IMR-90 (cell line): ENCODE data around the gene LRRTM4. TPM values are rescaled to one million over a fixed set of nuclear protein-coding genes. Genes with fewer than 3 reads are reported as not detected.

ENCODE experiments used
- ATAC-seq: fragments of 200-7000 bp; cut with Tn5 transposase; 2 replicates; pipeline ENCODE4 v1.9.1; 2020; ENCODE audit warnings: low read depth, mild to moderate bottlenecking, moderate library complexity
- BruUV-seq: library from RNA; stranded (reverse); fragments of 400-500 nt; replicated peaks from 2 replicates; lab custom pipeline; 2021; lab: Mats Ljungman, UMichigan
- CTCF ChIA-PET: fragments of 300-600 bp; formaldehyde crosslinking; extraction: SDS; loops from one replicate; lab custom pipeline; 2021; ENCODE audit warnings: antibody characterized with exemption; lab: Yijun Ruan, JAX
- POLR2A ChIA-PET: fragments of 300-600 bp; sonication (Branson Sonifier 250); formaldehyde crosslinking; loops from one replicate; lab custom pipeline; 2022; ENCODE audit warnings: antibody characterized with exemption; ENCODE audit not compliant: unreplicated experiment; lab: Charles Lee
- DNase-seq: peaks from one replicate; pipeline ENCODE4 v3.0.0; 2013
- H2AFZ ChIP-seq: replicated peaks from 2 replicates; pipeline ENCODE3; 2013; ENCODE audit warnings: low read length, mild to moderate bottlenecking; ENCODE audit not compliant: poor library complexity
- H2AK5ac ChIP-seq: 2 replicates; pipeline ENCODE4 v1.6.1; 2013; ENCODE audit warnings: low read depth, low read length, inconsistent platforms
- H2AK9ac ChIP-seq: replicated peaks from 2 replicates; pipeline ENCODE3; 2013; ENCODE audit warnings: mild to moderate bottlenecking, low read depth, low read length, moderate library complexity; ENCODE audit not compliant: poor library complexity
- H2BK120ac ChIP-seq: 2 replicates; pipeline ENCODE4 v1.6.1; 2013; ENCODE audit warnings: low read depth, low read length, inconsistent platforms
- H2BK15ac ChIP-seq: 3 replicates; pipeline ENCODE4 v1.6.1; 2013; ENCODE audit warnings: low read depth, low read length, inconsistent platforms
- H2BK20ac ChIP-seq: 2 replicates; pipeline ENCODE4 v1.6.1; 2013; ENCODE audit warnings: low read depth, mild to moderate bottlenecking, inconsistent platforms, low read length, moderate library complexity
- H2BK5ac ChIP-seq: 2 replicates; pipeline ENCODE4 v1.6.1; 2013; ENCODE audit warnings: mild to moderate bottlenecking, low read depth, low read length, inconsistent platforms; ENCODE audit not compliant: poor library complexity, severe bottlenecking
- H3K14ac ChIP-seq: replicated peaks from 2 replicates; pipeline ENCODE4 v1.6.1; 2013; ENCODE audit warnings: low read depth, low read length, inconsistent platforms
- H3K18ac ChIP-seq: 2 replicates; pipeline ENCODE4 v1.6.1; 2013; ENCODE audit warnings: low read depth, low read length, control low read depth
- H3K23ac ChIP-seq: 2 replicates; pipeline ENCODE4 v1.6.1; 2013; ENCODE audit warnings: low read depth, low read length, inconsistent platforms
- H3K27ac ChIP-seq: 2 replicates; pipeline ENCODE4 v1.5.1; 2013; ENCODE audit warnings: mild to moderate bottlenecking, control low read depth, low read length; ENCODE audit not compliant: insufficient read depth
- H3K27me3 ChIP-seq: 2 replicates; pipeline ENCODE4 v1.6.1; 2013; ENCODE audit warnings: low read length; ENCODE audit not compliant: control insufficient read depth, insufficient read depth
- H3K36me3 ChIP-seq: 2 replicates; pipeline ENCODE4 v1.6.1; 2013; ENCODE audit warnings: low read length, mixed read lengths; ENCODE audit not compliant: control insufficient read depth, insufficient read depth
- H3K4ac ChIP-seq: 2 replicates; pipeline ENCODE4 v1.6.1; 2013; ENCODE audit warnings: low read depth, low read length, inconsistent platforms
- H3K4me1 ChIP-seq: 2 replicates; pipeline ENCODE4 v1.6.1; 2013; ENCODE audit warnings: low read length, mixed read lengths; ENCODE audit not compliant: control insufficient read depth, insufficient read depth
- H3K4me2 ChIP-seq: 2 replicates; pipeline ENCODE4 v1.6.1; 2013; ENCODE audit warnings: low read depth, mild to moderate bottlenecking, control low read depth, low read length, moderate library complexity
- H3K4me3 ChIP-seq: 2 replicates; pipeline ENCODE4 v1.5.1; 2013; ENCODE audit warnings: low read depth, mild to moderate bottlenecking, control low read depth, low read length, moderate library complexity; ENCODE audit not compliant: insufficient read depth
- H3K56ac ChIP-seq: 2 replicates; pipeline ENCODE4 v1.6.1; 2013; ENCODE audit warnings: low read length, inconsistent platforms; ENCODE audit not compliant: insufficient read depth; ENCODE audit errors: extremely low read depth
- H3K79me1 ChIP-seq, 2 experiments: 2 replicates each; pipeline ENCODE4 v1.6.1; 2013; ENCODE audit warnings: low read length in 2 of 2, inconsistent platforms in 1 of 2, low read depth in 1 of 2
- H3K9ac ChIP-seq: 2 replicates; pipeline ENCODE4 v1.6.1; 2013; ENCODE audit warnings: low read depth, low read length, control low read depth
- H3K9me1 ChIP-seq: 2 replicates; pipeline ENCODE4 v1.6.1; 2013; ENCODE audit warnings: low read length, inconsistent platforms; ENCODE audit not compliant: insufficient read depth
- H3K9me3 ChIP-seq: 2 replicates; pipeline ENCODE4 v1.6.1; 2013; ENCODE audit warnings: low read length; ENCODE audit not compliant: control insufficient read depth, insufficient read depth
- H4K20me1 ChIP-seq: 2 replicates; pipeline ENCODE4 v1.6.1; 2013; ENCODE audit warnings: low read length, inconsistent platforms; ENCODE audit not compliant: insufficient read depth
- H4K5ac ChIP-seq: 2 replicates; pipeline ENCODE4 v1.6.1; 2013; ENCODE audit warnings: mild to moderate bottlenecking, low read depth, low read length, control low read depth
- H4K8ac ChIP-seq, 2 experiments: 2 replicates each; pipeline ENCODE4 v1.6.1; 2013; ENCODE audit warnings: low read depth in 2 of 2, low read length in 2 of 2, control low read depth in 1 of 2, inconsistent platforms in 1 of 2
- H4K91ac ChIP-seq: 2 replicates; pipeline ENCODE4 v1.6.1; 2013; ENCODE audit warnings: low read depth, low read length, inconsistent platforms; ENCODE audit not compliant: insufficient read depth
- BHLHE40 ChIP-seq: fragments of 150-350 bp; IDR thresholded peaks from 2 replicates; pipeline ENCODE4 v1.6.1; 2016; ENCODE audit warnings: mild to moderate bottlenecking, low read depth, low read length
- CHD1 ChIP-seq: IDR thresholded peaks from 2 replicates; pipeline ENCODE4 v1.6.1; 2012; ENCODE audit warnings: low read depth, low read length, improper control_type of control experiment
- CTCF ChIP-seq: conservative IDR thresholded peaks from 2 replicates; pipeline ENCODE4 v1.5.1; 2012; ENCODE audit warnings: mild to moderate bottlenecking, low read depth, low read length, improper control_type of control experiment
- ELK1 ChIP-seq: fragments of 150-350 bp; IDR thresholded peaks from 2 replicates; pipeline ENCODE4 v1.6.1; 2016; ENCODE audit warnings: low read depth, mild to moderate bottlenecking, low read length, moderate library complexity, borderline replicate concordance
- MAZ ChIP-seq: IDR thresholded peaks from 2 replicates; pipeline ENCODE4 v1.6.1; 2012; ENCODE audit warnings: low read depth, mild to moderate bottlenecking, low read length, improper control_type of control experiment, moderate library complexity, borderline replicate concordance
- MXI1 ChIP-seq: IDR thresholded peaks from 2 replicates; pipeline ENCODE4 v1.6.1; 2012; ENCODE audit warnings: low read depth, mild to moderate bottlenecking, low read length, moderate library complexity, borderline replicate concordance
- POLR2A ChIP-seq: IDR thresholded peaks from 2 replicates; pipeline ENCODE4 v1.6.1; 2012; ENCODE audit warnings: mild to moderate bottlenecking, low read depth, low read length
- SMC3 ChIP-seq: fragments of 150-350 bp; IDR thresholded peaks from 2 replicates; pipeline ENCODE4 v1.6.1; 2016; ENCODE audit warnings: low read depth, mild to moderate bottlenecking, antibody characterized with exemption, low read length, moderate library complexity
- WGBS, 2 experiments: methylation state at CpG; one replicate each; pipeline versions ENCODE4 v1.1.5 to v1.1.7; 2013; ENCODE audit warnings: missing lambda C conversion rate in 2 of 2; ENCODE audit not compliant: insufficient read length in 1 of 2; ENCODE audit errors: extremely low coverage in 2 of 2; 5-methylcytosine and 5-hydroxymethylcytosine counted together
- dilution Hi-C: fragments of 300-500 bp; cut with HindIII; formaldehyde crosslinking; loops from one replicate; pipeline ENCODE4 v1.14.3; 2018; ENCODE audit warnings: low sequenced_read_pairs; ENCODE audit not compliant: unreplicated experiment
- in situ Hi-C: fragments of 300-500 bp; cut with MboI; formaldehyde crosslinking; loops from 3 replicates; pipeline ENCODE4 v1.14.3; 2019; ENCODE audit warnings: low sequenced_read_pairs, inconsistent platforms, mixed read lengths
- intact Hi-C: fragments of 100-400 bp; cut with micrococcal nuclease; formaldehyde crosslinking; loops from 2 replicates; pipeline ENCODE4 v1.10.0; 2022
- polyA plus RNA-seq, 3 experiments: library from polyadenylated mRNA; depleted of rRNA; stranded (reverse); fragments of >200 nt; gene quantifications; 2 replicates each; pipeline ENCODE4 v1.2.3, GENCODE V29; 2012; ENCODE audit warnings: low replicate concordance in 1 of 3
- total RNA-seq: library from RNA; depleted of rRNA; stranded (reverse); fragments of >200 nt; gene quantifications from 2 replicates; pipeline ENCODE4 v1.2.3, GENCODE V29; 2012

LRRTM4 gene
- total and polyA plus RNA-seq, 2 of the 4 experiments (the other 2 are of a cell fraction) = not detected

GRCh38 chr2:76977846-76978727 lies 544.1 kb downstream of the LRRTM4 start:
- H3K27me3 ChIP-seq = no peaks in the 10 kb centered on the region
- dilution Hi-C loops = no loop called here
- no peak overlapping the region for H3K4ac ChIP-seq
- H3K36me3 ChIP-seq = no peaks in the 10 kb centered on the region
- no peak overlapping the region for H2BK120ac ChIP-seq
- no peak overlapping the region for H3K23ac ChIP-seq
- no peak overlapping the region for H2BK5ac ChIP-seq
- no peak overlapping the region for H3K18ac ChIP-seq
- DNase-seq = no peak
- no CpG with 5 or more reads among the region's 3 CpGs for WGBS, 2 experiments
- H3K9me3 ChIP-seq = no peaks in the 10 kb centered on the region
- no peak overlapping the region for H2AFZ ChIP-seq
- no peak for ATAC-seq
- H3K56ac ChIP-seq = no peak overlapping the region
- no peak overlapping the region for H3K4me3 ChIP-seq
- intact Hi-C loops = no loop called here
- H3K79me1 ChIP-seq = no peaks in the 10 kb centered on the region
- no peak overlapping the region for H2AK9ac ChIP-seq
- no TSS peak for BruUV-seq
- no peak overlapping the region for H4K5ac ChIP-seq
- H3K9ac ChIP-seq = no peak overlapping the region
- no peak overlapping the region for H3K14ac ChIP-seq
- H2AK5ac ChIP-seq = no peak overlapping the region
- no peak for TF ChIP-seq CTCF
- TF ChIP-seq MXI1 = no peak
- TF ChIP-seq SMC3 = no peak
- TF ChIP-seq CHD1 = no peak
- TF ChIP-seq MAZ = no peak
- no peak for TF ChIP-seq POLR2A
- no peak for TF ChIP-seq ELK1
- no peak for TF ChIP-seq BHLHE40
- H4K20me1 ChIP-seq = no peaks in the 10 kb centered on the region
- H3K27ac ChIP-seq = no peak overlapping the region
- in situ Hi-C loops = no loop called here
- H4K91ac ChIP-seq = no peak overlapping the region
- no peak overlapping the region for H2BK15ac ChIP-seq
- POLR2A ChIA-PET = no interaction called here
- no peak overlapping the region for H4K8ac ChIP-seq
- CTCF ChIA-PET = no interaction called here
- H3K4me1 ChIP-seq = no peaks in the 10 kb centered on the region
- H2BK20ac ChIP-seq = no peak overlapping the region
- H3K9me1 ChIP-seq = no peaks in the 10 kb centered on the region
- H3K4me2 ChIP-seq = no peak overlapping the region
